Neural cell (in vitro differentiated cells): ENCODE results near the gene CNTNAP5. TPM values are rescaled to one million over a fixed set of nuclear protein-coding genes. Genes with fewer than 3 reads are reported as not detected.

ENCODE experiments used
- H2AFZ ChIP-seq: fragments of 200-600, 300-800 bp; sonication (generic), shearing (Covaris generic); 2 replicates; pipeline ENCODE4 v1.6.0; 2014; ENCODE audit warnings: low read depth, mild to moderate bottlenecking, antibody characterized with exemption, low read length, moderate library complexity
- H3F3A ChIP-seq: fragments of 200-600 bp; shearing (Covaris generic); 2 replicates; pipeline ENCODE4 v1.6.1; 2016; ENCODE audit warnings: mild to moderate bottlenecking, moderate library complexity, mixed read lengths, antibody characterized with exemption, low read length; ENCODE audit not compliant: insufficient read depth, poor library complexity, severe bottlenecking
- H3K27ac ChIP-seq: fragments of 200-600, 300-800 bp; sonication (generic), shearing (Covaris generic); 2 replicates; pipeline ENCODE4 v1.5.1; 2014; ENCODE audit warnings: mild to moderate bottlenecking, low read length, moderate library complexity
- H3K27me3 ChIP-seq: fragments of 300-800, 200-600 bp; sonication (generic), shearing (Covaris generic); 2 replicates; pipeline ENCODE4 v1.6.0; 2014; ENCODE audit warnings: mild to moderate bottlenecking, low read depth, low read length, moderate library complexity; ENCODE audit not compliant: insufficient read depth
- H3K36me3 ChIP-seq: fragments of 300-800, 200-600 bp; sonication (generic), shearing (Covaris generic); 2 replicates; pipeline ENCODE4 v1.5.1; 2014; ENCODE audit warnings: mild to moderate bottlenecking, antibody characterized with exemption, low read length, moderate library complexity; ENCODE audit not compliant: insufficient read depth
- H3K4me2 ChIP-seq: fragments of 300-800, 200-600 bp; sonication (generic), shearing (Covaris generic); 2 replicates; pipeline ENCODE4 v1.6.0; 2014; ENCODE audit warnings: mild to moderate bottlenecking, low read length
- H3K4me3 ChIP-seq: fragments of 300-800, 200-600 bp; sonication (generic), shearing (Covaris generic); 2 replicates; pipeline ENCODE4 v1.5.1; 2014; ENCODE audit warnings: mild to moderate bottlenecking, low read length, moderate library complexity
- H3K79me2 ChIP-seq: fragments of 200-600 bp; shearing (Covaris generic); replicated peaks from 2 replicates; pipeline ENCODE4 v1.6.0; 2014; ENCODE audit warnings: mild to moderate bottlenecking, low read length, moderate library complexity; ENCODE audit not compliant: insufficient read depth
- H3K9ac ChIP-seq: fragments of 300-800, 200-600 bp; sonication (generic), shearing (Covaris generic); 2 replicates; pipeline ENCODE4 v1.6.1; 2016; ENCODE audit warnings: mild to moderate bottlenecking, low read length, mixed read lengths
- H3K9me2 ChIP-seq: fragments of 200-600 bp; shearing (Covaris generic); 2 replicates; pipeline ENCODE4 v1.6.1; 2016; ENCODE audit warnings: mild to moderate bottlenecking, low read length, mixed read lengths; ENCODE audit not compliant: insufficient read depth
- H3K9me3 ChIP-seq: fragments of 200-600, 300-800 bp; sonication (generic), shearing (Covaris generic); 2 replicates; pipeline ENCODE4 v1.6.1; 2016; ENCODE audit warnings: mild to moderate bottlenecking, mixed run types, low read length, moderate library complexity, mixed read lengths
- H4K20me1 ChIP-seq: fragments of 200-600 bp; shearing (Covaris generic); 2 replicates; pipeline ENCODE4 v1.6.1; 2016; ENCODE audit warnings: mild to moderate bottlenecking, mixed run types; ENCODE audit not compliant: insufficient read depth
- CTCF ChIP-seq: fragments of 450-650 bp; IDR thresholded peaks from 2 replicates; pipeline ENCODE4 v1.5.1; 2014; ENCODE audit warnings: antibody characterized with exemption, mild to moderate bottlenecking, moderate library complexity; ENCODE audit not compliant: poor library complexity, severe bottlenecking
- EP300 ChIP-seq: fragments of 450-650 bp; conservative IDR thresholded peaks from 2 replicates; pipeline ENCODE4 v1.6.1; 2014; ENCODE audit warnings: antibody characterized with exemption, mild to moderate bottlenecking, moderate library complexity; ENCODE audit not compliant: poor library complexity, severe bottlenecking
- EZH2 ChIP-seq: fragments of 200-600, 300-800 bp; shearing (Covaris generic), sonication (generic); IDR thresholded peaks from 2 replicates; pipeline ENCODE4 v1.6.1; 2014; ENCODE audit warnings: antibody characterized with exemption, low read length, borderline replicate concordance, mild to moderate bottlenecking; ENCODE audit not compliant: insufficient read depth, poor library complexity, severe bottlenecking
- MXI1 ChIP-seq: fragments of 450-650 bp; conservative IDR thresholded peaks from 2 replicates; pipeline ENCODE4 v1.6.1; 2014; ENCODE audit warnings: antibody characterized with exemption, mild to moderate bottlenecking; ENCODE audit not compliant: poor library complexity, severe bottlenecking
- POLR2AphosphoS5 ChIP-seq: IDR thresholded peaks from 2 replicates; pipeline ENCODE4 v1.6.1; 2012
- RAD21 ChIP-seq: fragments of 450-650 bp; conservative IDR thresholded peaks from 2 replicates; pipeline ENCODE4 v1.6.1; 2014; ENCODE audit warnings: antibody characterized with exemption, mild to moderate bottlenecking, moderate library complexity
- REST ChIP-seq: IDR thresholded peaks from 2 replicates; pipeline ENCODE4 v1.6.1; 2012; ENCODE audit warnings: borderline replicate concordance
- SMC3 ChIP-seq: fragments of 450-650 bp; conservative IDR thresholded peaks from 2 replicates; pipeline ENCODE4 v1.6.1; 2014; ENCODE audit warnings: antibody characterized with exemption, mild to moderate bottlenecking, moderate library complexity; ENCODE audit not compliant: poor library complexity
- TAF1 ChIP-seq: IDR thresholded peaks from 2 replicates; pipeline ENCODE4 v1.6.1; 2012; ENCODE audit warnings: low read depth
- polyA plus RNA-seq: library from polyadenylated mRNA; depleted of rRNA; stranded (reverse); fragments of >200 nt; gene quantifications from 2 replicates; pipeline ENCODE4 v1.2.3, GENCODE V29; 2014

CNTNAP5 gene
- polyA plus RNA-seq, 1 donor from 2014 or later = 19.3 TPM

- no peaks in the 10 kb centered on the region for H3K9me2 ChIP-seq
- no peaks in the 10 kb centered on the region for H3F3A ChIP-seq
- H2AFZ ChIP-seq = no peak overlapping the region
- no peak for TF ChIP-seq EZH2
- TF ChIP-seq RAD21 = no peak
- TF ChIP-seq EP300 = no peak
- no peak for TF ChIP-seq MXI1
- TF ChIP-seq TAF1 = no peak
- no peak for TF ChIP-seq SMC3
- no peak for TF ChIP-seq REST
- TF ChIP-seq CTCF = no peak
- TF ChIP-seq POLR2AphosphoS5 = no peak
- H3K4me3 ChIP-seq = no peak overlapping the region
- no peak overlapping the region for H3K27ac ChIP-seq
- no peaks in the 10 kb centered on the region for H3K36me3 ChIP-seq
- no peaks in the 10 kb centered on the region for H3K79me2 ChIP-seq
- H3K27me3 ChIP-seq = no peaks in the 10 kb centered on the region
- no peak overlapping the region for H3K4me2 ChIP-seq
- no peak overlapping the region for H3K9ac ChIP-seq
- no peaks in the 10 kb centered on the region for H4K20me1 ChIP-seq
- no peaks in the 10 kb centered on the region for H3K9me3 ChIP-seq
Measured at GRCh38 chr2:124708661-124709060, 683.6 kb downstream of the CNTNAP5 start.

- no peaks in the 10 kb centered on the region for H3K36me3 ChIP-seq
- H3K9me3 ChIP-seq = no peaks in the 10 kb centered on the region
- H3K9me2 ChIP-seq = no peaks in the 10 kb centered on the region
- H3F3A ChIP-seq = no peaks in the 10 kb centered on the region
- no peaks in the 10 kb centered on the region for H3K27me3 ChIP-seq
- no peak overlapping the region for H3K4me3 ChIP-seq
- no peak overlapping the region for H3K4me2 ChIP-seq
- H3K79me2 ChIP-seq = no peaks in the 10 kb centered on the region
- TF ChIP-seq SMC3 (no peak), EZH2 (no peak)
- no peak overlapping the region for H3K27ac ChIP-seq
- H2AFZ ChIP-seq = no peak overlapping the region
- no peaks in the 10 kb centered on the region for H4K20me1 ChIP-seq
- no peak overlapping the region for H3K9ac ChIP-seq
Measured at GRCh38 chr2:124713969-124714368, 688.9 kb downstream of the CNTNAP5 start.

- H3K79me2 ChIP-seq = no peaks in the 10 kb centered on the region
- H3K4me2 ChIP-seq = no peak overlapping the region
- no peaks in the 10 kb centered on the region for H3K36me3 ChIP-seq
- H3K27ac ChIP-seq = no peak overlapping the region
- no peak overlapping the region for H3K4me3 ChIP-seq
- H2AFZ ChIP-seq = no peak overlapping the region
- H3F3A ChIP-seq = no peaks in the 10 kb centered on the region
- no peaks in the 10 kb centered on the region for H4K20me1 ChIP-seq
- no peak for TF ChIP-seq EZH2
- no peak for TF ChIP-seq SMC3
- no peak for TF ChIP-seq MXI1
- TF ChIP-seq RAD21 = no peak
- TF ChIP-seq POLR2AphosphoS5 = no peak
- TF ChIP-seq TAF1 = no peak
- TF ChIP-seq REST = no peak
- TF ChIP-seq CTCF = no peak
- TF ChIP-seq EP300 = no peak
- no peaks in the 10 kb centered on the region for H3K27me3 ChIP-seq
- no peaks in the 10 kb centered on the region for H3K9me2 ChIP-seq
- no peak overlapping the region for H3K9ac ChIP-seq
- H3K9me3 ChIP-seq = no peaks in the 10 kb centered on the region
Measured at GRCh38 chr2:124725187-124725586, 700.1 kb downstream of the CNTNAP5 start.
